Activated T-helper 1 cell treated with anti-CD3 and anti-CD28 coated beads, Interleukin-12 subunit alpha, Interleukin-12 subunit beta, Interleukin-2, Interleukin-4 antibody, amounts not matched to agents 30 ng/mL and 10 ng/mL and 1 ng/mL, durations not matched to agents 14 hours and 24 hours and 36 hours (primary cell): ENCODE results near the gene BCAS1. TPM values are rescaled to one million over a fixed set of nuclear protein-coding genes. Genes with fewer than 3 reads are reported as not detected.

Experiments
- DNase-seq: peaks from one replicate; pipeline ENCODE4 v3.0.0; 2021; ENCODE audit warnings: low spot score
- H3K27ac Mint-ChIP-seq: one replicate; pipeline ENCODE4 v1.8.0; 2021; ENCODE audit warnings: mild to moderate bottlenecking, mixed read lengths
- H3K27me3 Mint-ChIP-seq: one replicate; pipeline ENCODE4 v1.8.0; 2022; ENCODE audit warnings: mild to moderate bottlenecking, moderate library complexity, mixed read lengths; ENCODE audit not compliant: insufficient read depth
- H3K36me3 Mint-ChIP-seq: one replicate; pipeline ENCODE4 v1.8.0; 2021; ENCODE audit warnings: low read depth, mixed read lengths
- H3K4me1 Mint-ChIP-seq: one replicate; pipeline ENCODE4 v1.8.0; 2021; ENCODE audit warnings: low read depth, mixed read lengths
- H3K4me3 Mint-ChIP-seq: one replicate; pipeline ENCODE4 v1.8.0; 2021; ENCODE audit warnings: mild to moderate bottlenecking, moderate library complexity, mixed read lengths
- H3K9me3 Mint-ChIP-seq: one replicate; pipeline ENCODE4 v1.8.0; 2021; ENCODE audit warnings: mixed read lengths
- intact Hi-C: fragments of 100-400 bp; cut with micrococcal nuclease; formaldehyde crosslinking; loops from one replicate; pipeline ENCODE4 v1.15.1; 2024
- total RNA-seq: library from RNA; stranded (reverse); gene quantifications from 2 replicates; pipeline ENCODE4 v1.2.3, GENCODE V29; 2022

BCAS1 gene
- total RNA-seq, 1 donor from 2014 or later = not detected

DNA sequence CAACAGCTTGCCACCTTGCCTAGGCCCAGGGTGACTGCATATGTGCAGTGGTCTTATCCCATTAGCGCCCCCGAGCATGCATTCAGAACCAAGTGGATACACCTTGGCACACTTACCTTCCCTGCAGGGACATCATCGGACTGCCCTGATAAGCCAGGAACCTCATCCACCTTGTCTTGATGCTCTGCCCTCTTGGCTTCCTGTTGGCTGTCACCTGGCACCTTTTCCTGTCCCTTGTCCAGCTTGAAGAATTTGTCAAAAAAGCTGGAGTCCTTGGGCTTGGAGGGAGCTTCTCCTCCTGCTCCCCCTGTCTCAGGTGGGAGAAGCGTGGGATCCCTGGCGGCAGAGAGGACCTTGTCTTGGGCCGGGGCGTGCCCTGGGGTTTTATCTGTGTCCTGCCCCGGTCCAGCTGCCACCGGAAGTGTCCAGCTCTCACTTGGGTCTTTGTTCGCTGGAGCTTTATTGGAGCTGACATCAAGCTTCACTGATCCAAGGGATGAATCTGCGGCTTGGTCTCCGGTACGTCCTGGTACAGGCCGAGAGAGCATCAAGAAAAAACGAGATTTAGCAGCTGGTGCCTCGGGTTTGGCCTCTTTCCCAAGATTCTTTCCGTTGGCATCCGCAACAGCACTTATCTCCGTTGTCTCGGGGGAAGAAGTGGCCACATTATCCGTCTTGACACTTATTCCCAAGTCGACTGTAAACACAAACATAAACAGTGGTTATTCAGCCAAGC lies 42.0 kb downstream of the BCAS1 start:
- Mint-ChIP-seq H3K36me3 (peaks cover 2% of the 10 kb centered on the region), H3K27me3 (peaks cover 12% of the 10 kb centered on the region), H3K27ac (no peak overlapping the region), H3K4me1 (no peaks in the 10 kb centered on the region), H3K4me3 (no peak overlapping the region), H3K9me3 (peaks cover 11% of the 10 kb centered on the region)
- DNase-seq = no peak
- intact Hi-C loops = no loop called here

DNA sequence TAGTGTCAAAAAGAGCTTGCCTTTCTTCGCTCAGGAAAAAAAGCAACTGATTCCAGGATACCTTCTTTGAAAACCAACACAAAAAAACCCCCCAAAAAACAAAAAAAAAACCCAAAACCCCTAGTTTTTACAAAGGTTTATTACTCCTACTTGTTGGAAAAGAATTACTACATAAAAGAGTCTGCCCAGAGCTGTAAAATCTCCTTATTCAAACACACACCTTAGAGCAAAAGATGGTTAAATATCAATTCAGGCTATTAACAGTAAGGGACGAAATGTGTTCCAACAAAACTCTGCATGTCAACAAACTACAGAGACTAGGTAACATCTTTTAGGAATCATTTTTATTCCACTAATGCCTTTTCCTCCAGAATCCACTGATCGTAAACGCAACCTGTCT lies 42.7 kb downstream of the BCAS1 start:
- intact Hi-C loops = no loop called here
- H3K9me3 Mint-ChIP-seq = peaks cover 5% of the 10 kb centered on the region
- H3K4me3 Mint-ChIP-seq = no peak overlapping the region
- no peak for DNase-seq
- H3K27ac Mint-ChIP-seq = no peak overlapping the region
- no peaks in the 10 kb centered on the region for H3K36me3 Mint-ChIP-seq
- peaks cover 9% of the 10 kb centered on the region for H3K27me3 Mint-ChIP-seq
- no peaks in the 10 kb centered on the region for H3K4me1 Mint-ChIP-seq

- Mint-ChIP-seq H3K4me3 (no peak overlapping the region), H3K27ac (no peak overlapping the region), H3K36me3 (no peaks in the 10 kb centered on the region), H3K9me3 (no peaks in the 10 kb centered on the region), H3K27me3 (peaks cover 6% of the 10 kb centered on the region), H3K4me1 (no peaks in the 10 kb centered on the region)
- intact Hi-C loops = no loop called here
- no peak for DNase-seq
Observed at GRCh38 chr20:54026295-54027064, 43.9 kb downstream of the BCAS1 start.

- intact Hi-C loops = no loop called here
- Mint-ChIP-seq H3K4me1 (no peaks in the 10 kb centered on the region), H3K27me3 (peaks cover 4% of the 10 kb centered on the region), H3K36me3 (no peaks in the 10 kb centered on the region), H3K27ac (no peak overlapping the region), H3K9me3 (no peaks in the 10 kb centered on the region), H3K4me3 (no peak overlapping the region)
- no peak for DNase-seq
Observed at GRCh38 chr20:54025251-54025771, 45.1 kb downstream of the BCAS1 start.

GRCh38 chr20:54023406-54023805 lies 47.0 kb downstream of the BCAS1 start:
- intact Hi-C loops = no loop called here
- H3K4me1 Mint-ChIP-seq = no peaks in the 10 kb centered on the region

DNA sequence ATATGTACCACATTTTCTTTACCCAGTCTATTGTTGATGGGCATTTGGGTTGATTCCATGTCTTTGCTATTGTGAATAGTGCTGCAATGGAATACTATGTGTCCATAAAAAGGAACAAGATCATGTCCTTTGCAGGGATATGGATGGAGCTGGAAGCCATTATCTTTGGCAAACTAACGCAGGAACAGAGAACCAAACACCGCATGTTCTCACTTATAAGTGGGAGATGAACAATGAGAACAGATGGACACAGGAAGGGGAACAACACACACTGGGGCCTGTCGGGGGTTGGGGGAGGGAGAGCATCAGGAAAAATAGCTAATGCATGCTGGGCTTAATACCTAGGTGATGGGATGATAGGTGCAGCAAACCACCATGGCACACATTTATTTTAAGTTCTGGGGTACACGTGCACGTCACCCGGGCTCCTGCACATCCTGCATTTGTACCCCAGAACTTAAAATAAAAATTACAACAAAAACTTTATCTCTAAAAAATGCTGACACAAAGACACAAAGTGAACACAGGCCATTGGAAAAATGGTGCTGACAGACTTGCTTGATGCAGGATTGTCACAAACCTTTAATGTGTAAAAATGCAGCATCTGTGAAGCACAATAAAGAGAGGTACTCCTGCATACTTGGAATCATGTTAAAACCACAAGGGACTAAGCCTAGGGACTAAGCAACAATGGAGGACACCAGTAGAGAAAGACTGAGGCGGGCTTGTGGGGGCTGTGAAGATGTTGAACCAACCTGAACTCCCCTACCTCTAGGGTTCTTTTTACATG lies 48.8 kb downstream of the BCAS1 start:
- no peak overlapping the region for H3K4me3 Mint-ChIP-seq
- DNase-seq = no peak
- intact Hi-C loops = no loop called here
- no peak overlapping the region for H3K27ac Mint-ChIP-seq
- peaks cover 9% of the 10 kb centered on the region for H3K4me1 Mint-ChIP-seq
- H3K9me3 Mint-ChIP-seq = no peaks in the 10 kb centered on the region
- H3K27me3 Mint-ChIP-seq = peaks cover 2% of the 10 kb centered on the region
- H3K36me3 Mint-ChIP-seq = no peaks in the 10 kb centered on the region

More at GRCh38 chr20:54023406-54023805, 47.0 kb downstream of the BCAS1 start:
- Mint-ChIP-seq H3K9me3 (no peaks in the 10 kb centered on the region), H3K4me3 (no peak overlapping the region), H3K36me3 (no peaks in the 10 kb centered on the region), H3K27me3 (peaks cover 2% of the 10 kb centered on the region), H3K27ac (no peak overlapping the region)
- no peak for DNase-seq

DNA sequence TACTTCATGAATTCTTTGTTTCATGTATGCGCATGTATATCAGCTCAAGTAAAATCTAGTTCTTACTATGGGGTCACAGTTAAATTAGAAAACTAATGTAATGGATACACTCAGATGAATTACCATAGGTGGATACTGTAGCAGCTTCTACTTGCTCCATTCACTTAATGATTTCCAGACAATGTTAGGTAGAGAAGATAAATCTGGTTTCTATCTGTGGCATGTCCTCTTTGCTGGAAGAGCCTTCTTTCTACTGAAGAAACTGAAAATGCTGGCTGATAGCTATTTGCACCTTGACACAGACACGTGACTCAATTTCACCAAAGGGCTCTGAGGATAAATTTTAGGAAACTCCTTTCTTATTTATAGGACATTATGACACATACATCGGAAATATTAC lies 49.5 kb downstream of the BCAS1 start:
- no peak overlapping the region for H3K4me3 Mint-ChIP-seq
- intact Hi-C loops = no loop called here
- no peak for DNase-seq
- peaks cover 9% of the 10 kb centered on the region for H3K4me1 Mint-ChIP-seq
- H3K36me3 Mint-ChIP-seq = no peaks in the 10 kb centered on the region
- H3K27me3 Mint-ChIP-seq = peaks cover 2% of the 10 kb centered on the region
- H3K27ac Mint-ChIP-seq = no peak overlapping the region
- H3K9me3 Mint-ChIP-seq = no peaks in the 10 kb centered on the region

DNA sequence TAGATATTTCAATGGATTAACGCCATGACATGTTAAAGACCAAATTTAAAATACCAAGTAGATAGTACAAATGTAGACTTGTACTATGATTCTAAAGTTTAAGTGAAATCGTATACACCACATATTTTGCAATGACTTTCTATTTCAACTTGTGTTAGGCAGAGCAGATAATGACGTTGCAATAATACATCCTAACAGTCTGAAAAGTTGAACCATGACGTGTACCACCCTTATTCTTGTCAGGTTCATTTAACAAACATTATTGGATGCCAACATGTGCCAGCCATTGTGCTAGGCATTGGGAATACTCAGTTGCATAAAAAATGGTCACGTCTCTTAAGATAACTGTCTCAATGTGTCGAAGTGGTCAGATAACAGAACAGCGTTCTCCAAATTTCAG lies 50.0 kb downstream of the BCAS1 start:
- Mint-ChIP-seq H3K4me1 (peaks cover 9% of the 10 kb centered on the region), H3K27me3 (no peaks in the 10 kb centered on the region), H3K4me3 (no peak overlapping the region), H3K9me3 (no peaks in the 10 kb centered on the region), H3K27ac (no peak overlapping the region), H3K36me3 (no peaks in the 10 kb centered on the region)
- no peak for DNase-seq
- intact Hi-C loops = no loop called here

DNA sequence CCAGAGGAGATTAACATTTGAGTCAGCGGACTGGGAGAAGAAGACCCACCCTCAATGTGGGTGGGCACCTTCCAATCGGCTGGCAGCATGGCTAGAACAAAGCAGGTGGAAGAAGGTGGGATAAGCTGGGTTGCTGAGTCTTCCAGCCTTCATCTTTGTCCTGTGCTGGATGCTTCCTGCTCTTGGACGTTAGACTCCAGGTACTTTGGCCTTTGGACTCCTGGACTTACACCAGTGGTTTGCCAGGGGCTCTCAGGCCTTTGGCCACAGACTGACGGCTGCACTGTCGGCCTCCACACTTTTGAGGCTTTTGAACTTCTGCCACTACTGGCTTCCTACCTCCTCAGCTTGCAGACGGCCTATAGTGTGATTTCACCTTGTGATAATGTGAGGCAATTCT lies 50.8 kb downstream of the BCAS1 start:
- Mint-ChIP-seq H3K27me3 (peaks cover 2% of the 10 kb centered on the region), H3K4me1 (peaks cover 9% of the 10 kb centered on the region), H3K9me3 (no peaks in the 10 kb centered on the region), H3K4me3 (no peak overlapping the region), H3K27ac (no peak overlapping the region), H3K36me3 (no peaks in the 10 kb centered on the region)
- no peak for DNase-seq
- intact Hi-C loops = no loop called here

GRCh38 chr20:54019127-54019526 lies 51.3 kb downstream of the BCAS1 start:
- H3K4me1 Mint-ChIP-seq = peaks cover 9% of the 10 kb centered on the region
- H3K36me3 Mint-ChIP-seq = no peaks in the 10 kb centered on the region
- no peaks in the 10 kb centered on the region for H3K9me3 Mint-ChIP-seq
- no peak overlapping the region for H3K27ac Mint-ChIP-seq
- intact Hi-C loops = no loop called here
- peaks cover 4% of the 10 kb centered on the region for H3K27me3 Mint-ChIP-seq
- H3K4me3 Mint-ChIP-seq = no peak overlapping the region
- DNase-seq = no peak

- Mint-ChIP-seq H3K36me3 (no peaks in the 10 kb centered on the region), H3K27ac (peak overlapping the region; percentile 6), H3K4me1 (peaks cover 9% of the 10 kb centered on the region), H3K4me3 (no peak overlapping the region), H3K9me3 (no peaks in the 10 kb centered on the region), H3K27me3 (peaks cover 4% of the 10 kb centered on the region)
- DNase-seq = no peak
- intact Hi-C loops = no loop called here
Observed at GRCh38 chr20:54017846-54018245, 52.5 kb downstream of the BCAS1 start.

DNA sequence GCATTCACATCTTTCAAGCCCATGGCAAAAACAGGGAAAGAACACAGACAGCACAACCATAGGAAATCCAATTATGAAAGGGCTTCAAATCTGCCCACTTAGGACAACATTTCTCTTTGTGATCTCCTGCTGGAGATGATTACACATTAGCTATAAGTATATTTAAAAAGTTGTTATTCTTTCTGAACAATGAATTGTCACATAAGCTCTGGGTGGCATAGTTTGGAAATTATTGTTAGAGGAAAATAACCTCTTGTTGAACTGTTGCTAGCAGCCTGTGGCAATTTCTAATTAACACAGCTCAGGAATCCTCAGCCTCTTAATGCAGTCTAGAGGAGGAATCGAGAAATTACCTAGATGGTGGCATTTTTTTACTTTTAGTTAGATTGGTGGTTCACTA lies 54.9 kb downstream of the BCAS1 start:
- no peak for DNase-seq
- Mint-ChIP-seq H3K4me3 (no peak overlapping the region), H3K36me3 (no peaks in the 10 kb centered on the region), H3K27me3 (peaks cover 5% of the 10 kb centered on the region), H3K27ac (no peak overlapping the region), H3K9me3 (no peaks in the 10 kb centered on the region), H3K4me1 (peaks cover 9% of the 10 kb centered on the region)
- intact Hi-C loops = no loop called here
